GM21825 (cell line): ENCODE results near the gene ERBB2.

ENCODE experiments used
- ATAC-seq: cut with Tn5 transposase; IDR thresholded peaks from one replicate; pipeline ENCODE4 v1.9.1; 2021; ENCODE audit warnings: mild to moderate bottlenecking, moderate library complexity; ENCODE audit not compliant: unreplicated experiment

The ERBB2 gene

DNA sequence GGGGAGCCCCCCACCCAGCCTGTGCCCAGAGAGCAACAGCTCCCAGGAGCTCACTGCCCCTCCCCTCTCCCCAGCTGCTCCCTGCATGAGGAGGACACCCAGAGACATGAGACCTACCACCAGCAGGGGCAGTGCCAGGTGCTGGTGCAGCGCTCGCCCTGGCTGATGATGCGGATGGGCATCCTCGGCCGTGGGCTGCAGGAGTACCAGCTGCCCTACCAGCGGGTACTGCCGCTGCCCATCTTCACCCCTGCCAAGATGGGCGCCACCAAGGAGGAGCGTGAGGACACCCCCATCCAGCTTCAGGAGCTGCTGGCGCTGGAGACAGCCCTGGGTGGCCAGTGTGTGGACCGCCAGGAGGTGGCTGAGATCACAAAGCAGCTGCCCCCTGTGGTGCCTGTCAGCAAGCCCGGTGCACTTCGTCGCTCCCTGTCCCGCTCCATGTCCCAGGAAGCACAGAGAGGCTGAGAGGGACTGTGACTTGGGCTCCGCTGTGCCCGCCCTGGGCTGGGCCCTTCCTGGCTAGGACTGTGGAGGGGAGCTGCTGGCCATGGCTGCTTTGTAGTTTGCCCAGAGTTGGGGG, 34.1 kb upstream of the ERBB2 start:
- ATAC-seq = no peak

DNA sequence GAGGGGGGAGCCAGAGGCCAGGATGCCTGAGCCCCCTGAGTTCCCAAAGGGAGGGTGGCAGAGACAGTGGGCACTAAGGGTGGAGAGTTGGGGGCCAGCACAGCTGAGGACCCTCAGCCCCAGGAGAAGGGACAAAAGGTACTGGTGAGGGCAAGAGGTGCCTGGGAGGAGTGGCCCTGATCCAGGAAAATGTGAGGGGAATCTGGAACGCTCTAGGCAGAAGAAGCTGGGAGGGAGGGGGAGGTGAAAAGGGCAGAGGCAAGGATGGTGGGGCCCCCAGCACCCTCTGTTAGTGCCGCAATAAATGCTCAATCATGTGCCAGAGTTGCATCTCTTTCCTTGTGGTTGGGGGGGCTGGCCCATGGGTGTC, 33.6 kb upstream of the ERBB2 start:
- ATAC-seq = no peak

DNA sequence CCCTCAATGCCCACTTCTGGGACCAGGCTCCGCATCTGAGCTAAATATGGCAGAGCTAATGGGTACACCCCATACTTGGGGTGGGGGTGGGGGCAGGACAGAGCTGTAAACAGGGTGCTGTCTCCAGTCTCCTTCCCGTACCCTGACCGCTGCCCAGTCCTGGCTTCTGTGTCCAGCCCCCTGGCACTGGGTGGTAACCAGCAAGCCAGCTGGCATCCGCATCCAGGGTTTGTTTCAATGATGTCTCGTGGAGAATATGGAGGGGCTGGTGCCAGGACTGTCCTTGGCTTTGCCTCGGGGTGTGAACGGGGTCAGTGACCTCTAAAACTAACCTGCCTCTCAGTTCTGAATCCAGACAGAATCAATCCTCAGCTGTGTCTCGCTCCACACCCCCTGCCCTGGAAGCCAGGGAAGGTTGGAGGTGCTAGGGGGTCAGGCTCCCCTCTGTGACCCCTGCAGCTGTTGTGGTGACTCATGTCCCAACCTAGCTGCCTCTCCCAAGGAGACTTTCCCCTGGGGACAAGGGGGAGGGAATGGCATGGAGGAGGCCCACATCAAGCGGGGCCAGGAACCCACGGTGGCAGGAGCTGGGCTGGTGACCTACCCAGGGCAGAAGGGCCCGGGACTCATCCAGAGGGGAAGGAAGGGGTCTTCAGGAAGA, 33.1 kb upstream of the ERBB2 start:
- no peak for ATAC-seq

DNA sequence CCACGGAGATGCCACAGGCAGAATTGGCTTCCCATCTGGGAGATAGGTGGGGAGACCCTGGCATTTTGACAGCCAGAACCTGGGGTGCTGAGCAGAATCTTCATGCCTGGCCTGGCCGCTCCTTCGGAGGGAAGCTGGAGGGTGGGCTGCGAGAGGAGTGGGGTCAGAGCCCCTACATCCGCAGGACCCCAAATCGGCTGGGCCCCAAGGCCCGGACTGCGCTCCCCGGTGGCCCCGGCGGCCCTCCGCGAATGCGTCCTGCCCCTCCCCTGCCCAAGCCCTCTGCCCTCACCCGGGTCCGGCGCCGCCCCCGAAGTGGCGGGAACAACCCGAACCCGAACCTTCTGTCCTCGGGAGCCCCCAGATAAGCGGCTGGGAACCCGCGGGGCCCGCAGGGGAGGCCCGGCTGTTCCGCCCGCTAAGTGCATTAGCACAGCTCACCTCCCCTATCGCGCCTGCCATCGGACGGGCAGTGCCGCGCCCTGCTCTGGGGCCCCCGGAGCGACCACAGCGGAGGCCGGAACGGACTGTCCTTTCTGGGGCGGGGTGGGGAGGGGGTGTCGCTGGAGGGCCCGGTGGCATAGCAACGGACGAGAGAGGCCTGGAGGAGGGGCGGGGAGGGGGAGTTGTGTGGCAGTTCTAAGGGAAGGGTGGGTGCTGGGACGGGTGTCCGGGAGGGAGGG, 32.5 kb upstream of the ERBB2 start:
- no peak for ATAC-seq

DNA sequence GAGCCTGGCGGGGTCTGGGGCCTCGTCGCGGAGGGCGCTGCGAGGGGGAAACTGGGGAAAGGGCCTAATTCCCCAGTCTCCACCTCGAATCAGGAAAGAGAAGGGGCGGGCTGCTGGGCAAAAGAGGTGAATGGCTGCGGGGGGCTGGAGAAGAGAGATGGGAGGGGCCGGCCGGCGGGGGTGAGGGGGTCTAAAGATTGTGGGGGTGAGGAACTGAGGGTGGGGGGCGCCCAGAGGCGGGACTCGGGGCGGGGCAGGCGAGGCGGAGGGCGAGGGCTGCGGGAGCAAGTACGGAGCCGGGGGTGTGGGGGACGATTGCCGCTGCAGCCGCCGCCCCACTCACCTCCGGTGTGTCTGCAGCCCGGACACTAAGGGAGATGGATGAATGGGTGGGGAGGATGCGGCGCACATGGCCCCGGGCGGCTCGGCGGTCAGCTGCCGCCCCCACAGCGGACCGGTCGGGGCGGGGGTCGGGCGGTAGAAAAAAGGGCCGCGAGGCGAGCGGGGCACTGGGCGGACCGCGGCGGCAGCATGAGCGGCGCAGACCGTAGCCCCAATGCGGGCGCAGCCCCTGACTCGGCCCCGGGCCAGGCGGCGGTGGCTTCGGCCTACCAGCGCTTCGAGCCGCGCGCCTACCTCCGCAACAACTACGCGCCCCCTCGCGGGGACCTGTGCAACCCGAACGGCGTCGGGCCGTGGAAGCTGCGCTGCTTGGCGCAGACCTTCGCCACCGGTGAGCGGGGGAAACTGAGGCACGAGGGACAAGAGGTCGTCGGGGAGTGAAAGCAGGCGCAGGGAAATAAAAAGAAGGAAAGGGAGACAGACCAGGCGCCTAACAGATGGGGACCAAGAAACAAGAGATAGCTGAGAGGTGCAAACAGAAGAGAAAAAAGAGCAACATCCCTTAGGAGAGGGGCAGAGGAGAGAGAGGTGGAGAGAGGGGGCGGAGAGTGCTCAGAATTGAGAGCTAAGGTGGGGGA, 31.6 kb upstream of the ERBB2 start, which contains the start of gene PNMT:
Gene PNMT, plus strand, starts transcription at position 509 of the 980 bp plus-strand sequence. Its CDS starts 23 bp downstream, at position 532.
- no peak for ATAC-seq

DNA sequence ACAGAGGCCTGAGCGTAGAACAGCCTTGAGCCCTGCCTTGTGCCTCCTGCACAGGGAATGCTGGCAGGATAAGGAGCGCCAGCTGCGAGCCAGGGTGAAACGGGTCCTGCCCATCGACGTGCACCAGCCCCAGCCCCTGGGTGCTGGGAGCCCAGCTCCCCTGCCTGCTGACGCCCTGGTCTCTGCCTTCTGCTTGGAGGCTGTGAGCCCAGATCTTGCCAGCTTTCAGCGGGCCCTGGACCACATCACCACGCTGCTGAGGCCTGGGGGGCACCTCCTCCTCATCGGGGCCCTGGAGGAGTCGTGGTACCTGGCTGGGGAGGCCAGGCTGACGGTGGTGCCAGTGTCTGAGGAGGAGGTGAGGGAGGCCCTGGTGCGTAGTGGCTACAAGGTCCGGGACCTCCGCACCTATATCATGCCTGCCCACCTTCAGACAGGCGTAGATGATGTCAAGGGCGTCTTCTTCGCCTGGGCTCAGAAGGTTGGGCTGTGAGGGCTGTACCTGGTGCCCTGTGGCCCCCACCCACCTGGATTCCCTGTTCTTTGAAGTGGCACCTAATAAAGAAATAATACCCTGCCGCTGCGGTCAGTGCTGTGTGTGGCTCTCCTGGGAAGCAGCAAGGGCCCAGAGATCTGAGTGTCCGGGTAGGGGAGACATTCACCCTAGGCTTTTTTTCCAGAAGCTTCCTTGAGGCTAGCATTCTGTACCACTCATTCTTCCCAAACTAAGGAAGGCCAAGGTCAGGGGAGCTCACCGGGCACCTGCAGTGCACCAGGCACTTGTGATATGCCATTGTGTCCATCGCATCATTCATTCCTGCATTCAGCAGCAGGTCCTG, 29.7 kb upstream of the ERBB2 start:
- no peak for ATAC-seq

DNA sequence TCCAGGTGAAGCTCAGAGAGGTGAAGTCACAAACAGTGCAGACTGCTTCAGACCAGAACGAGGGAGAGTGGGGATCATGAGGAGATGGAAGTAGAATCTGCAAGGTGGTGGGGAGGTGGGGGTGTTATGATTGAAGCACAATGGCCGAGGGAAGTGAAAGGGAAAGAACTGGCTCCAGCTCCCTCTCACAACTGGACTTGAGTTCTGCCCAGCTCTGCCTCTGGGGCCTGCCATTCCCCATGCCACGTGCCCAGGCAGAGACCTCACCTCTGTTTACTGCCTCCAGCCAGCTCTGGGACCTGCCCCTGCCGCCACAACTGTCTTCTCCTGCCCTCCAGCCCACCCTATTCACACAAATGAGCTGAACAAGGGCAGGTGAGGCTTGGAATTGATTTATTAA, 29.1 kb upstream of the ERBB2 start:
- no peak for ATAC-seq

DNA sequence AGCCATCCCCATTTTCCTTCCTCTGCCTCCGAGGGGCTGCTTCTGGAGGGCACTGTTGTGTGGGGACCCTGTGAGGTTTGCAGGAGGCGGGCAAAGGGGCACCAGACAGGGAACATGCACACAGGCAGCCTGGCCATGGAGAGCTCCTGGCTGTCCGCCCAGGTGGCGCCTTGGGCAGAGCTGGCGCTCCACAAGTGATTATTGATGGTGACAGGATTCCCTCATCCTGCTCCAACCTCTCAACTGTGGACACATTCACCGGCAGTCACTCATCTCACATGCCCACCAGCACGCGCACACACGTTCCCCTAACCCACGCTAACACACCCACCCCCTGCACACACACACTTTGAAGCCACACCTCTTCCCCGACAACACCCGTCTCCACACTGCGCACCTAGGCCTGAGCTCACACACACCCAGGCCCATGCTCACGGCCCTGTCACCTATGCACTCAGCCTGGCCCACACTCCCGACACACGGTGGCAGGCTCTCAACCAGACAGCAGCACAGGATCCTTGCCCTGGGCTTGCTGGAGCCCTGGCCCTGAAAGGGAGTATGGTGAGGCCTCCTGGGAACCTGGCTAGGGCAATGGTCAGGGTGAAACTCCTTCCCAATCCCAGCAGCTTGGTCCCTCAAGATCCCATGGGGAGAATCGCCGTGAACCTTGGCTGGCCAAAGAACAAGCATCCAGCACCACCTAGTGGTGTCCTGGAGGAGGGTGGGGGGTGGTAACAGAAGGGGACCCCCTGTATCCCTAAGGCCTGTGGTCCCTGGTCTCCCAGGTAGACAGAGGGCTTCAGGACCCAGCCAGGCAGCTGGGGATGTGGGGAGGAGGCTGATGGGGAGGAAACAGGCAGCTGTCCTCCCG, 28.0 kb upstream of the ERBB2 start:
- ATAC-seq = no peak

DNA sequence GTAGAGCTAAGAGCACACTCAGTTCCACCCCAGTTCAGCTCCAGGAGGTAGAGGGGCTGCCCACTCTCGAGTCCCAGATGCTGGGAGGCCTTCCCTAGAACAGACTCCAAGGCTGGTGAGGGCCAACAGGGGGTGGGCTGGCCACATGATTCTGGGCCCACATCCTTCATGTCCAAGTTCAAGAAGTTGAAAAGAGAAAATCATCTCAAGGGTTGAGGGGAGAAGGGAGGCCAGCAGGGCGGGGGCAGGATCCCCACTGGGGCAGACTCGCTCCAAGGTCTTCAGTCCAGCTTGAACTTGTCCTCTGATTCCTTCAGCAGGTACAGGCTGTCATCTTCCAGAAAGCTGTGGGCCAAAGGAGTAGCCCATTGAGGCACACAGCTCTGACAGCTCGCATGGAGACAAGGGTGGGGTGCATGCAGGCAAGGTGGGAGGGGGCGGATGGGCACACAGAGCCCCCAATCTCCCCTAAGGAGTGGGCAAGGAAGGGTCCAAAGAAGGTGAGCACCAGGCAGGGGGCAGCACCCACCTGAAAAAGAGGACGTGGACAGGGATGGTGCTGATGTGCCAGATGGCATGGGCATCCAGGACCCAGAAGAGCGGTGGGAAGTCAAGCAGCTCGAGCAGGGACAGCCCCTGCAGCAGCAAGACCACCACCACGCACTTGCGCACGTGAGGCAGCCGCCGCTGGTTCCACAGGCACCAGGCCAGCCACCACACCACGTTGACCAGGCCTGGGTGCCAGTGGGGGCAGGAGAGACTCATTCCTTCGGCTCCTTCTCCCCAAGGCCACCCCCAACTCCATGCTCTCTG, 27.1 kb upstream of the ERBB2 start:
- no peak for ATAC-seq

DNA sequence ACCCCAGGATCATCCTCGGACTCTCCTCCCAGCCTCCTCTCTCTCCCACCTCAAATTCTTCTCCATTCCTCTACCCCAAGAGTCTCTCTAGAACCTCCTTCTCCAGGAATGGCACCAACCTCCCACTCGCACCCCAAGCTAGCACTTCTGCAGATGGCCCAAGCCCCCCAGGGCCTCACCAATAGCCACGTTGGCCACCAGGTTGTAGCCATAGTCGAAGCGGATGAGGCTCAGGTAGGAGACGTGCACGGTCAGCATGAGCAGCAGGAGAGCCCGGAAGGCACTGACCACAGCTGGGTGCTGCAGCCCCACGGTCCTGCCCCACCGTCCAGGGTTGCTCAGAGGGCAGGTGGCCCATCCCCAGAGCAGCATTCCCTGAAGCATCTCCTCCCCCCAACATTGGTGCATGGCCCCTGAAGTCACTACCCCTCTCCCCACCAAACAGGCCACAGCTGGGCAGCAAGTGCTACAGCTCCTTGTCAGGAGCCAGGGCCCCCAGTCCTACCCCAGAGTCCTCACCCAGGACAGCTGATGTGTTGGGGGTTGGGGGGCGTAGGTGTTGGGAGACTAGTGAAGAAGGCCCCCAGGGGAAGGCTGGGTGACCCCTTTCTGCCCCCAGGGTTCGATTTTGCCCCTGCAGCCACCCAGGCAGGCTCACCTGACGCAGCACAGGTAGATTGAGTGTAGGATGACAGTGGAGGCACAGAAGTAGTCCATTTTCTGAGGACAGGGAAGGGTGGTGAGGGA, 26.4 kb upstream of the ERBB2 start:
- no peak for ATAC-seq

DNA sequence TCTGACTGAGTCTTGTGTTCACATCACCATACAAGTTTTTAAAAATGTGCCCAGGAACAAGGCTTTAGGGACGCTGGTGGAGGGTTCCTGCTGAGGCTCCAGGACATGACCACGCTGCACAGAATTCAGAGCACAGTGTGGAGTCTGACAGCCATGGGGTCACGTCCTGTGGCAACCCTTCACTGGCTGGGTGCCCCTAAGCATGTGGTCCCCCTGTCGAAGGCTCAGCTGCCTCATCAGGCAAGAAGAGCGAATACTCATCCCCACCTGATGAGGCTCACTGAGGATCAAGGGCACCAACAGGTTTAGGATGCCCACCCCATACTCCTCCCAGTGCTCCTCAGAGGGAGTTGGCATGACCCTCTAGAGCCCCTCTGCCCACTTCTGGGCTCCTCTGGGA, 25.7 kb upstream of the ERBB2 start:
- ATAC-seq = no peak

DNA sequence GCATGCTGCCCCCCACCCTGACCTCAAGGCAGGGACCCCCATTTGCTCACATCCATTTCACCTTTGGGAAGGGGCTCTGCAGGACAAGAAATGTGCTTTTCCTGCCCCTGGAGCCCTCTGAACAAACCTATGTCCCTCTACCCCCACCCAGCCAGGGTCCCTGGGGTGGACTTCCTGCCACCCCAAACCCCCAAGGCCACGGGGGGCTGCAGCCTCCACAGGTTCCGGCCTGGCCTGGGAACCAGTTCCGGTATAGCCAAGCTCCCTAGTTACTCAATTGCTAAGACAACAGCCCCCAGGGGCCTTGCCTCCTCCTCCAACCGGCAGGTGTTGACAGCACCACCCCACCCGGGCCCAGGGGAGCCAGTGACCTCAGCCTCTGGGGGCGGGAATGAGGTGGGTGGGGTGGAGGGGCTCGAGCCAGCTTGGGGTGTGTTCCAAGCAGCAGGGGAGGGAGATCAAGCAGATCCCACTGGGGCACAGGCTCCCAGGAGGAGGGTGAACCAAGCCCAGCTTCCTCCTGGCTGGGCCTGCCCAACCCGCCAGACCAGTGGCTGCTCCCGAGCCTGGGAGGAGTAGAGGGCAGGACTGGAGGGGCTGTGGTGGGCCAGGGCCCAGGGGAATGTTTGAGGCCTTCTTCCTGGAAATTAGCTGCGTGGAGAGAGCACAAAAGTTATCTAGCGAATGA, 25.0 kb upstream of the ERBB2 start:
- no peak for ATAC-seq

DNA sequence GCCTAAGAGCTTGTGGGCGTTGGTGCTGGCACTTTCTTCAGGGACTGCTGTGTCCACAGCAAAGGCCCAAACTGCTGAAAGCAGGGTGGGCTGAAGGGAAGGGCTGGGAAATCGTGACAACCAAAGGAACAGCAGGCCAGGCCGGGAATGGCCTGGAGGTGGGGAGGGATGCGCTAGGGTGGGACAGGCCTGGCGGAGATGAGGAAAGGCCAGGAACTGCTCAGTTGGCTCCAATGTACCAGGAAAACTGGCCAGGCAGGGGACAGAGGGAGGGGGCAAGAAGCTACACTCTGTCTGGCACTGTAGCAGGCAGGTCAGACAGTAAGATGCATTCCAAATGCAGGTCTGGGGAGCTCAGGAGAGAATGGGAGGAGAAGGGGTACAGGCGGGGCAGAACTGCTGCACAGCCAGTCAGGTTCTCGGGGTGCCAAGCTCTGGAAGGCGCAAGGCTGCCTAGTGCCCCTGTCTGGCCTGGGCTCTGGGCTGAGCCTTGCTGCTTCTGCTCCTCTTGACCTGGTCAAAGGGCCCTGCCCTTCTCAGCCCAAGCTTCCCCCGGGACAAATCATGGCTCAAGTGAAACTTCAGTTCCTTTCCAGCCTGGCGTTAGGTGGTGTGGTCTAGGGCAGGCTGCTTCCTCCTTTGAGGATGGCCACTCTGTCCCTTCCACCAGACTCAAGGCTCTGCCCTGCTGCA, 24.3 kb upstream of the ERBB2 start:
- ATAC-seq = no peak

DNA sequence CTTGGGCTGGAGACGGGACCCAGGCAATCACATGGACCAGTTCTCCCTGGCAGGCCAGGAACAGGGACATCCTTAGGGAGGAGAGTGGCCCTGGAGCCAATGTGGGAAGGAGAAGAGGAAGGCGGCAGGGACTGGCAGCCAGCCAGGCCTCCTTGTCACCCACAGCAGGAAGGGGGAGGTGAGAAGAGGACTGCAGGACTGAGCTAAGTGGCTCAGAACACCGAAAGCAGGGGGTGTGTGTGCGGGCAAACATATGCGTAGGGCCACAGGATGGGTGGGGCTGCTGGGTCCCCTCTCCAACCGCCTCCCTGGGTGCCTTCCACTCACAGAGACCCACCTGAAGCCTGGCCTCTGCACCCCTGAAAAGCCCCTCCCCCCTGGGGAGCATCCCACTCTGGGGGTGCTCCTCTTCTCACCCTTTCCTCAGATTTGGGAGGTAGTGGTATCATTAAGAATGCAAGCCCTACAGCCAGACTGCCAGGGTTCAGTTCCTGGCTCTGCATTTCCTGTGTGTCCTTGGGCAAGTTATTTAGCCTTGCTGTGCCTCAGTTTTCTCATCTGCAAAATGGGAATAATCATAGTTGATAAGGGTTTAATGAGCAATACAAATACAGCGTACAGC, 23.6 kb upstream of the ERBB2 start:
- ATAC-seq = no peak

DNA sequence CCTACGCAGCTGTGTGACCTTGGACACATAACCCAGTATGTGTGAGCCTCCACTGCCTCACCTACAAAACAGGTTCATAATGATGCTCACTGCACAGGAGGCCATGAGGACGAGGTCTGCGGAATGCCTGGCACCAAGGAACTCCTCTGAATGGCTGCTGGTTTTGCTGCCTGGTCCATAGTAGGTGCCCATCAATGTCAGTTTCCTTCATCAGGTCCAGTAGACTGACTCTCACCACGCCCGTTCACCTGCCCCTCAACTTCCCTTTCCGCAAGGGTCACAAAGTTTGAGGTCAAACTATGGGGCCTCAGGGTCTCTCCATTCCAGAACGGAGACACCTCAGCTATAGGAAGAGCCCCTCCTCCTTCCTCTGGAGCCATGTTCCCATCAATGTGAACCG, 22.8 kb upstream of the ERBB2 start:
- no peak for ATAC-seq
